Measurements from ENCODE around the gene FRS2.

FRS2 gene

DNA sequence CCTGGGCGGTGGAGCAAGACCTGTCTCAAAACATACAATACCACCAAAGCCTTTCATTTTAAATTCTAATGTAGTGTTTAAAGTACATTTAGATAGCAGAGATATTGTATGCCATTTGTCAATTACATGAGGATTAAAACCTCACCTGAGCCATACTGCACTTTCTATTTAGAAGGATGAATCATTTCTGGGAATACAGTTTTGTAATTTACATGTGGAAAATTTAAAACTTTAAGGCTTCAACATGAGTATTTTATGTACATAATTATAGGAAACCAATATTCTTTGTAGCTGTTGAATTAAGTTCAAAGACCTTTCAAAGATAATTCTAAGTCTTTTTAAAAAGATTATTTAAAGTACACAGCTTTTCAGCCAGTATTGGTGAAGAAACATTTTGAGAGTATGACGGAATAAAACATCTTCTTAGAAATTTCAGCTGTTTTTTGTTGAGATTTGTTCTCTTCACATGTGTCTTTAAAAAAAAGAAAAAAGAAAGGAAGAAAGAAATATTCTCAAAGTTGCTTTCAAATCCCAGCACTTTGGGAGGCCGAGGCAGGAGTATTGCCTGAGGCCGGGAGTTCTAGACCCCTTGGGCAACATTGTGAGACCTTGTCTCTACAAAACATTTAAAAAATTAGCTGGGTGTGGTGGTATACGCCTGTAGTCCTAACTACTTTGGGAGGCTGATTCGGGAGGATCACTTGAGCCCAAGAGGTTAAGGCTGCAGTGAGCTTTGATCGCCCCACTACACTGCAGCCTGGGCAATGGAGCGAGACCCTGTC lies 80.6 kb downstream of the FRS2 start:
- TF ChIP-seq, protein P1, sequence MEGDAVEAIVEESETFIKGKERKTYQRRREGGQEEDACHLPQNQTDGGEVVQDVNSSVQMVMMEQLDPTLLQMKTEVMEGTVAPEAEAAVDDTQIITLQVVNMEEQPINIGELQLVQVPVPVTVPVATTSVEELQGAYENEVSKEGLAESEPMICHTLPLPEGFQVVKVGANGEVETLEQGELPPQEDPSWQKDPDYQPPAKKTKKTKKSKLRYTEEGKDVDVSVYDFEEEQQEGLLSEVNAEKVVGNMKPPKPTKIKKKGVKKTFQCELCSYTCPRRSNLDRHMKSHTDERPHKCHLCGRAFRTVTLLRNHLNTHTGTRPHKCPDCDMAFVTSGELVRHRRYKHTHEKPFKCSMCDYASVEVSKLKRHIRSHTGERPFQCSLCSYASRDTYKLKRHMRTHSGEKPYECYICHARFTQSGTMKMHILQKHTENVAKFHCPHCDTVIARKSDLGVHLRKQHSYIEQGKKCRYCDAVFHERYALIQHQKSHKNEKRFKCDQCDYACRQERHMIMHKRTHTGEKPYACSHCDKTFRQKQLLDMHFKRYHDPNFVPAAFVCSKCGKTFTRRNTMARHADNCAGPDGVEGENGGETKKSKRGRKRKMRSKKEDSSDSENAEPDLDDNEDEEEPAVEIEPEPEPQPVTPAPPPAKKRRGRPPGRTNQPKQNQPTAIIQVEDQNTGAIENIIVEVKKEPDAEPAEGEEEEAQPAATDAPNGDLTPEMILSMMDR (IDR thresholded peaks at IDR 0.05; ENCODE audit: insufficient read depth, low read depth, low read length, missing control alignments): no peak
- H3K4me3 ChIP-seq (ENCODE audit: low read length): no peak overlapping the region
- no peak for DNase-seq (ENCODE audit: low read depth)

DNA sequence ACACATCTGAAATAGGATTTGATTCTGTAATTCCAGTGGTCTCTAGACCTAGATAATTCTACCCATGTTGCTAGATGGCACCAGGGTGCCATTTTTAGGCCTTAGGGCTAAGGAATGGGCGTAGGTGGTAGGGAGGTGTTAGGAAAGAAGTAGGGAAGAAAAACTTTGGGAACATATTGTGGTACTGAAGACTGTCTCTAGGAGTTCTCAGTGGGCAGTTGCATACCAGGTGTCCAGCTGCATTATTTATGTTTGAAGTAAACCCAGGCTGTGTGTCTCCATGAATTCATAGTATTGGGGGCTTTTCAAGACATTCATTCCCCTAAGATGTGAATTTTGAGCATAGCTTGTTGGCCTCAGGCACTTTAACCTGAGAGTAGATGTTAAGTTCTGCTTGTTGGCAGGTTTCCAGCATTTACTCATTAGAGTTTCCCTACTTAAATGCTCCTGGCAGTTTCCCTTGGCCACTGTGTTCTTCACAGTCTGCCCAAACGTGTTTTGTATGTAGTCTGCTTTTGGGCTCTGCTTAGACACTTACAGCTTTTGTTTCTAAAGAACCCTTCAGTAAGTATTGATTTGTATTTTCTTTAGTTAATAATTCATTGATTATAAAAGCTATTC lies 83.5 kb downstream of the FRS2 start:
- TF ChIP-seq, protein P1 (IDR thresholded peaks at IDR 0.05; ENCODE audit: insufficient read depth, low read depth, low read length, missing control alignments): no peak
- DNase-seq (ENCODE audit: low read depth): peak; percentile 94

DNA sequence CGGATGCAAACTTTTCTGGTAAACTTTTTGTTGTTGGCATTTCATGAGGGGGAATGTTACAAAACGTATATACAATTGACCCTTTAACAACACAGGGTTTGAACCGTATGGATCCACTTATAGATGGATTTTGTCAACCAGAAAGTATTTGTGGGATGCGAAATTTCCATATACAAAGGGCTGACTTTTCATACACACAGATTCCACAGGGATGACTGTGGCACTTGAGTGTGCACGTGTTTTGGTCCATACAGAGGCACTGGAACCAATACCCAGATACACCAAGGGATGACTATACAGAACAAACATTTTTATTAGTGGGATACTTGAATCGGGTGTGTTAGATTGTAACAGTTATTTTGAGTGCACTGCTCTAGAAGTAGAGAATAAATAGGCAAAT lies 85.3 kb downstream of the FRS2 start:
- TF ChIP-seq, protein P1 (IDR thresholded peaks at IDR 0.05; ENCODE audit: insufficient read depth, low read depth, low read length, missing control alignments): no peak
- peak; percentile 71 for DNase-seq (ENCODE audit: low read depth)

More for the DNA sequence above, 83.5 kb downstream of the FRS2 start:
- H3K4me3 ChIP-seq (ENCODE audit: low read length): no peak overlapping the region

DNA sequence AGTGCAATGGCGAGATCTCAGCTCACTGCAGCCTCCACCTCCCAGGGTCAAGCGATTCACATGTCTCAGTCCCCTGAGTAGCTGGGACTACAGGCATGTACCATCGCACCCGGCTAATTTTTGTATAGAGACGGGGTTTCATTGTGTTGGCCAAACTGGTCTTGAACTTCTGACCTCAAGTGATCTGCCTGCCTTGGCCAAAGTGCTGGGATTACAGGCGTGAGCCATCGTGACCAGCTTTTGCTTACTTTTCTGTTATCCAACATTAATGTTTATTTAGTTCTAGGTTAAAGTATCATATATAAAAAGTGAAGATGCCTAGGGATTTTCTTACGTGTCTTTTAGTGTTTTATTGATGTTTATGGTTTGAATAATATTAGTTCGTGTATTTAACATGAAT lies 86.2 kb downstream of the FRS2 start:
- no peak overlapping the region for H3K4me3 ChIP-seq (ENCODE audit: low read length)
- TF ChIP-seq, protein P1 (IDR thresholded peaks at IDR 0.05; ENCODE audit: insufficient read depth, low read depth, low read length, missing control alignments): no peak
- DNase-seq (ENCODE audit: low read depth): no peak

More for the DNA sequence above, 85.3 kb downstream of the FRS2 start:
- no peak overlapping the region for H3K4me3 ChIP-seq (ENCODE audit: low read length)

DNA sequence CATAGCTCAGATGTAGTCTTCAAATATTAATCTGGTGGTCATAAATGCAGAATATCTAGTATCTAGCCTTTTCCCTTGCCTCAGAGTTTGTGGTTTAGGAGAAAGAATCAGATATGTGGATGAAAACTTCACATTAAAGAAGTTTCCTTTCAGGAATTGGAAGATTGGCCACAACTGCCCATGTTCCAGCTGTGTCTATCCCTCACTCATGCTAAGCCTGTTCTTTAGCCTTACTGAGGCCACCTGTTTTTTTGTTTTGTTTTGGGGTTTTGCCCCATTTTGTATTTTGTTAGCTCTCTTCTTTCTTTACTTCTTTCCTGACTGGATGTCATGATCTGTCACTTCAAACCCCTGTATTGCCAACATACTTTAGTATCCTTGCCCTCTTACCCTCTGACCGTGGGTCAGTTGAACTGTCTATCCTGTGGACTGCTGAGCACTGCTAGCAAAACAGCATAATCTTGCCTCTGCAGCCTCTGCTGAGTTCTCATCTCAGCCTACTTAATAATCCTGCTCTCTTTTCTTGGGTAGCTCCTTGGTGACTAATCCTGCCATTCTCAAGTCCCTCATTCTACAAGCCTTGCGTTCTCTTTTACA lies 93.1 kb downstream of the FRS2 start:
- DNase-seq (ENCODE audit: low read depth): no peak
- TF ChIP-seq, protein P1 (IDR thresholded peaks at IDR 0.05; ENCODE audit: insufficient read depth, low read depth, low read length, missing control alignments): no peak
- H3K4me3 ChIP-seq (ENCODE audit: low read length): no peak overlapping the region

DNA sequence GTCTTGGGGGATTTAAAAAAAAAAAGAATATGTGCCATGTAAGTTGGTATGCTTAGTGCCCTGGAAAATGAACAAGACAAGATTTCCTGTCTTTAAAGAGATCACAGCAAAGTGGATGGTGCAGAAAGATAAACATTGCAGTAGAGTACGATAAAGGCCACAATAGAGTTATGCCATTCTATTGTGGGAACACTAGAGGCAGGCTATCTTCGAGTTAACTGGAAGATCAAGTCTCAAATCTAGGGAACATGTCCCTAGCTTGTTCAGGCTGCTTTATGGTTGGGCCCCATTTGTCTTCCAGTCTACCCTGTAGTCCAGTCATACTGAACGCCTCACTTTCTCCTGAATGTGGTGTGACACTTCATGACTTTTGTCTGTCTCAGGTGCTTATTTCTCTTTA lies 96.4 kb downstream of the FRS2 start:
- TF ChIP-seq, protein P1 (IDR thresholded peaks at IDR 0.05; ENCODE audit: insufficient read depth, low read depth, low read length, missing control alignments): peak; percentile 28
- no peak overlapping the region for H3K4me3 ChIP-seq (ENCODE audit: low read length)
- no peak for DNase-seq (ENCODE audit: low read depth)
